H1 (cell line): ENCODE data around the gene GP1BB. TPM values are rescaled to one million over a fixed set of nuclear protein-coding genes. Genes with fewer than 3 reads are reported as not detected.

Source experiments
- KDM5A ChIP-seq: fragments of 200-600 bp; IDR thresholded peaks from 2 replicates; pipeline ENCODE4 v1.7.1; 2012; ENCODE audit warnings: mild to moderate bottlenecking, low read length, inconsistent platforms, mixed read lengths
- RFX5 ChIP-seq: IDR thresholded peaks from 2 replicates; pipeline ENCODE4 v1.6.1; 2011; ENCODE audit warnings: low read depth, low read length, improper control_type of control experiment, borderline replicate concordance
- SP4 ChIP-seq: IDR thresholded peaks from 2 replicates; pipeline ENCODE4 v1.6.1; 2012; ENCODE audit warnings: low read length, inconsistent platforms
- SUZ12 ChIP-seq: fragments of 200-600 bp; sonication (generic); IDR thresholded peaks from 2 replicates; pipeline ENCODE4 v1.6.1; 2012; ENCODE audit warnings: mild to moderate bottlenecking, inconsistent platforms, low read length, moderate library complexity, mixed read lengths
- polyA plus RNA-seq, 7 experiments: library from polyadenylated mRNA; depleted of rRNA in 3 of 7; stranded (reverse) in 5 of 7; unstranded in 2 of 7; fragments of >200 nt in 5 of 7; fragments of 200-250 nt in 2 of 7; gene quantifications; 1 replicate in 5 of 7; 2 replicates in 1 of 7; 4 replicates in 1 of 7; pipeline versions ENCODE4 v1.2.1 to v1.2.3, GENCODE V29; 2011 to 2013; ENCODE audit warnings: missing spikeins in 2 of 7, mixed read lengths in 2 of 7
- total RNA-seq: library from RNA; stranded (reverse); fragmentation: NEBNext Ultra II Directional; extraction: Animal tissue kit (Norgen Biotek cat#: 25700); gene quantifications from 2 replicates; pipeline ENCODE4 v1.2.1, GENCODE V29; 2021

GP1BB gene
- total and polyA plus RNA-seq, 2 of the 8 experiments (the other 6 are each of a cell fraction or from before 2014, with no cell fraction given) = 0.36 TPM; not detected in 1

GRCh38 chr22:19765477-19766239, 42.3 kb downstream of the GP1BB start (continued):
- no peak for TF ChIP-seq RFX5
- TF ChIP-seq KDM5A = no peak
- TF ChIP-seq SP4 = no peak
- peak; percentile 59 for TF ChIP-seq SUZ12
